PC-3 (cell line): ENCODE results near the gene GADD45B. TPM values are rescaled to one million over a fixed set of nuclear protein-coding genes. Genes with fewer than 3 reads are reported as not detected.

Source experiments
- ATAC-seq: fragments of 200-7000 bp; cut with Tn5 transposase; 2 replicates; pipeline ENCODE4 v1.9.1; 2020; ENCODE audit warnings: mild to moderate bottlenecking, moderate library complexity
- BruUV-seq: library from RNA; stranded (reverse); fragments of 400-500 nt; replicated peaks from 2 replicates; lab custom pipeline; 2021; lab: Mats Ljungman, UMichigan
- CTCF ChIA-PET: fragments of 300-600 bp; sonication (Branson Sonifier 250); formaldehyde crosslinking; loops from one replicate; lab custom pipeline; 2022; ENCODE audit warnings: antibody characterized with exemption; lab: Charles Lee
- POLR2A ChIA-PET: fragments of 300-600 bp; sonication (Branson Sonifier 250); formaldehyde crosslinking; loops from one replicate; lab custom pipeline; 2022; ENCODE audit warnings: antibody characterized with exemption; ENCODE audit not compliant: unreplicated experiment; lab: Charles Lee
- DNase-seq: peaks from one replicate; pipeline ENCODE4 v3.0.0-alpha.2; 2015
- H2AFZ ChIP-seq: fragments of 300-600 bp; sonication (generic); 2 replicates; pipeline ENCODE4 v1.6.0; 2016; ENCODE audit warnings: antibody characterized with exemption, low read length
- H3F3A ChIP-seq: fragments of 300-600 bp; sonication (generic); one replicate; pipeline ENCODE4 v1.6.0; 2017; ENCODE audit warnings: antibody characterized with exemption, low read length, control low read depth, mild to moderate bottlenecking; ENCODE audit not compliant: unreplicated experiment
- H3K27ac ChIP-seq: fragments of 300-600 bp; sonication (generic); 2 replicates; pipeline ENCODE4 v1.5.1; 2016; ENCODE audit warnings: mild to moderate bottlenecking, low read length
- H3K27me3 ChIP-seq: fragments of 300-600 bp; sonication (generic); 2 replicates; pipeline ENCODE4 v1.6.1; 2016; ENCODE audit warnings: low read length, mixed read lengths
- H3K36me3 ChIP-seq: fragments of 300-600 bp; sonication (generic); 2 replicates; pipeline ENCODE4 v1.6.1; 2016; ENCODE audit warnings: low read depth, mixed run types, low read length, mixed read lengths
- H3K4me1 ChIP-seq: fragments of 300-600 bp; sonication (generic); 2 replicates; pipeline ENCODE4 v1.5.1; 2016; ENCODE audit warnings: low read length; ENCODE audit not compliant: insufficient read depth
- H3K4me2 ChIP-seq: fragments of 300-600 bp; sonication (generic); 2 replicates; pipeline ENCODE4 v1.6.0; 2016; ENCODE audit warnings: low read length
- H3K4me3 ChIP-seq: fragments of 300-600 bp; sonication (generic); 2 replicates; pipeline ENCODE4 v1.5.1; 2016; ENCODE audit warnings: mild to moderate bottlenecking, low read length, mixed read lengths
- H3K79me2 ChIP-seq: fragments of 300-600 bp; sonication (generic); 2 replicates; pipeline ENCODE4 v1.6.1; 2017; ENCODE audit warnings: low read length, mixed read lengths
- H3K9ac ChIP-seq: fragments of 300-600 bp; sonication (generic); 2 replicates; pipeline ENCODE4 v1.6.0; 2016; ENCODE audit warnings: mild to moderate bottlenecking, low read length
- H3K9me2 ChIP-seq: fragments of 300-600 bp; sonication (generic); replicated peaks from 2 replicates; pipeline ENCODE4 v1.6.1; 2016; ENCODE audit warnings: mixed run types, low read length, mixed read lengths
- H3K9me3 ChIP-seq: fragments of 300-600 bp; sonication (generic); 2 replicates; pipeline ENCODE4 v1.6.1; 2016; ENCODE audit warnings: low read length, mixed read lengths
- H4K20me1 ChIP-seq: fragments of 300-600 bp; sonication (generic); 2 replicates; pipeline ENCODE4 v1.6.1; 2016; ENCODE audit warnings: low read length, mixed read lengths
- CTCF ChIP-seq: fragments of 300-600 bp; sonication (generic); conservative IDR thresholded peaks from 2 replicates; pipeline ENCODE4 v1.5.1; 2017; ENCODE audit warnings: antibody characterized with exemption, low read depth, mild to moderate bottlenecking, low read length
- EZH2 ChIP-seq: fragments of 300-600 bp; sonication (generic); IDR thresholded peaks from one replicate; pipeline ENCODE4 v1.6.1; 2017; ENCODE audit warnings: antibody characterized with exemption, mild to moderate bottlenecking, low read length; ENCODE audit not compliant: unreplicated experiment
- EZH2phosphoT487 ChIP-seq: fragments of 300-600 bp; sonication (generic); IDR thresholded peaks from 2 replicates; pipeline ENCODE4 v1.6.1; 2018; ENCODE audit warnings: mild to moderate bottlenecking, antibody characterized with exemption, low read length, borderline replicate concordance
- intact Hi-C: fragments of 100-400 bp; cut with micrococcal nuclease; formaldehyde crosslinking; loops from 2 replicates; pipeline ENCODE4 v1.9.0; 2023
- total RNA-seq: library from RNA; depleted of rRNA; stranded (reverse); fragments of >200 nt; gene quantifications from 2 replicates; pipeline ENCODE4 v1.2.3, GENCODE V29; 2014

The GADD45B gene
- total RNA-seq, 1 experiment from 2014 or later = 137 TPM

- DNase-seq (peak; percentile 93), ATAC-seq (peak; percentile 80)
- Histone ChIP-seq H3K9me2 (no peaks in the 10 kb centered on the region), H3F3A (peaks cover 4% of the 10 kb centered on the region), H3K27ac (peak within 1 kb of the TSS; percentile 96), H3K9ac (peak within 1 kb of the TSS; percentile 100), H3K4me1 (peaks cover 12% of the 10 kb centered on the region; the same call in 1 of the 2 replicates), H2AFZ (peak within 1 kb of the TSS; percentile 69), H3K27me3 (no peaks in the 10 kb centered on the region), H3K4me3 (peak within 1 kb of the TSS; percentile 97), H3K36me3 (peaks cover 11% of the 10 kb centered on the region; the same call in 1 of the 2 replicates), H3K9me3 (no peaks in the 10 kb centered on the region), H4K20me1 (0 out of 2 replicates have a peak, but pooled peaks cover 5% of the 10 kb centered on the region), H3K79me2 (peaks cover 35% of the 10 kb centered on the region), H3K4me2 (peak within 1 kb of the TSS; percentile 99)
- BruUV-seq = no TSS peak
- no peak for TF ChIP-seq CTCF
- TF ChIP-seq EZH2 = no peak
- no peak for TF ChIP-seq EZH2phosphoT487
- ChIA-PET CTCF (no interaction called here), POLR2A (no interaction called here)
- intact Hi-C loops = no loop called here
Measured at GRCh38 chr19:2427429-2428320, 48.3 kb upstream of the GADD45B start, which contains the start of gene TIMM13. Gene TIMM13 (minus strand): TSS chr19:2427586. CDS start chr19:2427533, 53 bp downstream.

- H3K9ac ChIP-seq = no peak overlapping the region
- ATAC-seq (no peak), DNase-seq (no peak)
- H2AFZ ChIP-seq = no peak overlapping the region
- ChIA-PET CTCF (no interaction called here), POLR2A (no interaction called here)
- H3K27me3 ChIP-seq = no peaks in the 10 kb centered on the region
- BruUV-seq = no TSS peak
- TF ChIP-seq EZH2phosphoT487 (no peak), EZH2 (no peak), CTCF (no peak)
- H3K79me2 ChIP-seq = peaks cover 35% of the 10 kb centered on the region
- intact Hi-C loops = no loop called here
- peaks cover 4% of the 10 kb centered on the region for H3F3A ChIP-seq
- H3K9me2 ChIP-seq = no peaks in the 10 kb centered on the region
- H3K4me3 ChIP-seq = no peak overlapping the region
- H3K36me3 ChIP-seq = peaks cover 11% of the 10 kb centered on the region; the same call in 1 of the 2 replicates
- 0 out of 2 replicates have a peak, but pooled peaks cover 5% of the 10 kb centered on the region for H4K20me1 ChIP-seq
- peak overlapping the region; percentile 99; the same call in 1 of the 2 replicates for H3K4me2 ChIP-seq
- H3K27ac ChIP-seq = peak overlapping the region; percentile 96; the same call in 1 of the 2 replicates
- no peaks in the 10 kb centered on the region for H3K9me3 ChIP-seq
- H3K4me1 ChIP-seq = peaks cover 12% of the 10 kb centered on the region; the same call in 1 of the 2 replicates
Measured at GRCh38 chr19:2428321-2428690, 47.6 kb upstream of the GADD45B start.
